Neuronal stem cell (in vitro differentiated cells): ENCODE results near the gene BIVM.
A peak's percentile ranks its signal among the peaks of the same experiment; 100 is the strongest.

Experiments
- DNase-seq: peaks from one replicate; pipeline ENCODE4 v3.0.0-alpha.2; 2013; ENCODE audit warnings: low spot score
- H2AFZ ChIP-seq: one replicate; pipeline ENCODE4 v1.6.1; 2013; ENCODE audit warnings: mild to moderate bottlenecking, low read length, inconsistent platforms
- H2AK5ac ChIP-seq: 2 replicates; pipeline ENCODE4 v1.6.1; 2013; ENCODE audit warnings: low read depth, mild to moderate bottlenecking, inconsistent platforms, low read length, moderate library complexity, mixed read lengths
- H2BK120ac ChIP-seq: 2 replicates; pipeline ENCODE4 v1.6.1; 2013; ENCODE audit warnings: low read depth, mild to moderate bottlenecking, inconsistent platforms, low read length, moderate library complexity, mixed read lengths
- H2BK12ac ChIP-seq: one replicate; pipeline ENCODE4 v1.6.1; 2013; ENCODE audit warnings: low read length, inconsistent platforms
- H2BK15ac ChIP-seq: 2 replicates; pipeline ENCODE4 v1.6.1; 2013; ENCODE audit warnings: mild to moderate bottlenecking, low read length, inconsistent platforms, mixed read lengths
- H2BK5ac ChIP-seq: one replicate; pipeline ENCODE4 v1.6.1; 2013; ENCODE audit warnings: inconsistent platforms, mild to moderate bottlenecking, low read length, moderate library complexity
- H3K14ac ChIP-seq: one replicate; pipeline ENCODE4 v1.6.1; 2013; ENCODE audit warnings: low read length, inconsistent platforms
- H3K18ac ChIP-seq: 2 replicates; pipeline ENCODE4 v1.6.1; 2013; ENCODE audit warnings: low read length, inconsistent platforms
- H3K23ac ChIP-seq: 2 replicates; pipeline ENCODE4 v1.6.1; 2013; ENCODE audit warnings: low read depth, mild to moderate bottlenecking, mixed read lengths, low read length, inconsistent platforms; ENCODE audit not compliant: poor library complexity
- H3K27ac ChIP-seq: replicated peaks from 3 replicates; pipeline ENCODE4 v1.5.1; 2013; ENCODE audit warnings: low read length, inconsistent platforms
- H3K27me3 ChIP-seq, 3 experiments: 2 replicates each; pipeline ENCODE4 v1.6.1; 2013; ENCODE audit warnings: low read length in 3 of 3, mild to moderate bottlenecking in 2 of 3, inconsistent platforms in 1 of 3, low read depth in 1 of 3, mixed read lengths in 1 of 3, moderate library complexity in 1 of 3; ENCODE audit not compliant: control insufficient read depth in 3 of 3, insufficient read depth in 3 of 3
- H3K36me3 ChIP-seq, 2 donors: replicated peaks in 1 of 2; 2 replicates each; pipeline ENCODE4 v1.6.1; 2013; ENCODE audit warnings: low read length in 2 of 2; ENCODE audit not compliant: control insufficient read depth in 2 of 2, insufficient read depth in 2 of 2
- H3K4ac ChIP-seq: 2 replicates; pipeline ENCODE4 v1.6.1; 2013; ENCODE audit warnings: inconsistent platforms, mild to moderate bottlenecking, low read length, moderate library complexity
- H3K4me1 ChIP-seq, 2 donors: 1 replicate in 1 of 2; 2 replicates in 1 of 2; pipeline ENCODE4 v1.6.1; 2013; ENCODE audit warnings: low read length in 2 of 2, low read depth in 1 of 2; ENCODE audit not compliant: control insufficient read depth in 2 of 2, insufficient read depth in 1 of 2
- H3K4me2 ChIP-seq: one replicate; pipeline ENCODE4 v1.6.1; 2013; ENCODE audit warnings: mild to moderate bottlenecking, low read length, inconsistent platforms; ENCODE audit not compliant: insufficient read depth, poor library complexity, severe bottlenecking
- H3K4me3 ChIP-seq, 2 donors: 2 replicates each; pipeline ENCODE4 v1.5.1; 2013; ENCODE audit warnings: low read length in 2 of 2, mild to moderate bottlenecking in 2 of 2, inconsistent platforms in 1 of 2, moderate library complexity in 1 of 2
- H3K79me1 ChIP-seq: one replicate; pipeline ENCODE4 v1.6.1; 2013; ENCODE audit warnings: low read depth, mild to moderate bottlenecking, inconsistent platforms, low read length, moderate library complexity
- H3K9ac ChIP-seq: one replicate; pipeline ENCODE4 v1.6.1; 2013; ENCODE audit warnings: mild to moderate bottlenecking, low read depth, low read length, inconsistent platforms; ENCODE audit not compliant: poor library complexity
- H3K9me3 ChIP-seq, 2 donors: replicated peaks in 1 of 2; 2 replicates each; pipeline versions ENCODE3 to v1.6.1; 2013; ENCODE audit warnings: low read length in 2 of 2, mild to moderate bottlenecking in 2 of 2, inconsistent platforms in 1 of 2, low read depth in 1 of 2, mixed read lengths in 1 of 2, moderate library complexity in 1 of 2; ENCODE audit not compliant: control insufficient read depth in 2 of 2, insufficient read depth in 1 of 2
- H4K8ac ChIP-seq: one replicate; pipeline ENCODE4 v1.6.1; 2013; ENCODE audit warnings: low read depth, mild to moderate bottlenecking, inconsistent platforms, low read length, moderate library complexity
- H4K91ac ChIP-seq: one replicate; pipeline ENCODE4 v1.6.1; 2013; ENCODE audit warnings: low read length, low read depth, mild to moderate bottlenecking, inconsistent platforms; ENCODE audit not compliant: poor library complexity
- WGBS, 2 donors: extraction: QIAGEN DNeasy Blood & Tissue Kit; methylation state at CpG; one replicate each; pipeline ENCODE4 v1.1.7; 2013; ENCODE audit warnings: missing lambda C conversion rate in 2 of 2, mixed read lengths in 1 of 2; ENCODE audit not compliant: insufficient read length in 2 of 2, insufficient replicate concordance in 1 of 2; ENCODE audit errors: extremely low coverage in 2 of 2; 5-methylcytosine and 5-hydroxymethylcytosine counted together

Gene BIVM

DNA sequence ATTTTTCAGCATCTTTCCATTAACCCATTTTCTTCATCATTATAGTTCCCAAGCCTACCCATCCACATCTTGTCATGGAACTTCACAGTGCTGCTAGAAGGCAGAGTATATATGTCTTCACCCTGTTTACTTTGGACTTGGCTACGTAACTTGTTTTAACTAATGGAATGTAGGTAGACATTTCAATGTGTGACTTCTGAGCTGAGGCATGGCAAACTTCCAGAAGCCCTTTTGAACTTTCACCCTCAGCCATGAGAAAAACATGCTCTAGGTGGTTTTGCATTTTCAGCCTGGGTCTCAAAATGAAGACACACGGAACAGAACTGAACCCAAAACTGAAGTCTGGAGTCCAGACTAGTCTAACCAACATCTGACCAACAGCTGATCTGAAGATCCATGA lies 28.5 kb upstream of the BIVM start:
- Histone ChIP-seq H2BK120ac (no peak overlapping the region), H2BK5ac (no peak overlapping the region), H3K9me3 (peaks cover 0 to 3% of the 10 kb centered on the region in 2 donors), H2BK12ac (no peak overlapping the region), H3K23ac (no peak overlapping the region), H3K36me3 (no peaks in the 10 kb centered on the region), H3K18ac (no peak overlapping the region), H3K4me1 (peaks cover 0 to 7% of the 10 kb centered on the region in 2 donors), H2AFZ (no peak overlapping the region), H3K27ac (no peak overlapping the region), H3K27me3 (peaks cover 0 to 3% (median 0%) of the 10 kb centered on the region in 3 experiments), H3K9ac (no peak overlapping the region), H3K79me1 (peaks cover 5% of the 10 kb centered on the region), H4K8ac (no peak overlapping the region), H3K4me2 (no peak overlapping the region), H2AK5ac (no peak overlapping the region), H2BK15ac (no peak overlapping the region), H3K4ac (no peak overlapping the region), H3K4me3 (no peak overlapping the region), H3K14ac (no peak overlapping the region), H4K91ac (no peak overlapping the region)
- DNase-seq, result no peak
- WGBS, 2 donors, result no CpG with 5 or more reads among the region's 2 CpGs

DNA sequence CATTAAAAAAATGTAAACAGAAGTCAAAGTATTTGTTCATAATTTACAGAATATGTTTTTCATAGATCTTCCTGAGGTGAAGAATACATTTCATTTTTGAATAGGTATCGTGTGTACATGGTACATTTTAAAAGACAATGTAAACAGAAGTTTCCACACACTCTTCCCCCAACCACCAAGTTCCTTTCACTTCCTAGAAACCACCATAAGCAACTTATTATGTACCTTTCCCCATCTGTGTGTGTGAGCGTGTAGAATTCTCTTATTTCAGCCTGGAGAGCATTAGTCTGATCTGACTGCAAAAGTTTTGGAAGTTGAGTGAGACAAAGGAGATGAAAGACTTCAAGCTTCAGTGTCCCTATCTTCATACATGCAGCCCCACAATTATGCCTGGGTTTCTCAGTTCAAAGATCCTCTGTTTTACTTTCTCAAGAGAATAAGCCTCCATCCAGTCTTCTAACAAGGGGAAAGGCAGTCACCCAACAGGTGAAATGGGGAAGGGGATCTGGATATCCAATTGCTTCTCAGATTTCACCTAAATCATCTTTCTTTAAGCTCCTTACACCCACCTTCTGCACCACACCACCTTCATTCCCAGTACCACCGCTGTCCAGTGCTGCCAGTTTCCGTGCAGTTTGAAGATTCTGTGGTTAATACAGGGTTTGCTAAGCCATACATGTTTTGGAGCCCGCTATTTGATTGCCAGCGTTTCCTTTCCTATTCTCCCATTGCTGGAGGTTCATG lies 27.4 kb upstream of the BIVM start:
- Histone ChIP-seq H3K4ac (no peak overlapping the region), H3K4me3 (no peak overlapping the region), H2BK120ac (no peak overlapping the region), H3K27ac (no peak overlapping the region), H2BK15ac (no peak overlapping the region), H3K4me2 (no peak overlapping the region), H3K27me3 (peaks cover 0 to 3% (median 0%) of the 10 kb centered on the region in 3 experiments), H2BK12ac (no peak overlapping the region), H3K23ac (no peak overlapping the region), H3K14ac (no peak overlapping the region), H3K4me1 (peaks cover 0 to 7% of the 10 kb centered on the region in 2 donors), H2BK5ac (no peak overlapping the region), H3K79me1 (peaks cover 5% of the 10 kb centered on the region), H4K8ac (no peak overlapping the region), H3K36me3 (no peaks in the 10 kb centered on the region), H3K9me3 (peaks cover 0 to 3% of the 10 kb centered on the region in 2 donors), H2AK5ac (no peak overlapping the region), H3K9ac (no peak overlapping the region), H2AFZ (no peak overlapping the region), H4K91ac (no peak overlapping the region), H3K18ac (no peak overlapping the region)
- DNase-seq, result no peak
- WGBS, 2 donors, result no CpG with 5 or more reads among the region's 6 CpGs

DNA sequence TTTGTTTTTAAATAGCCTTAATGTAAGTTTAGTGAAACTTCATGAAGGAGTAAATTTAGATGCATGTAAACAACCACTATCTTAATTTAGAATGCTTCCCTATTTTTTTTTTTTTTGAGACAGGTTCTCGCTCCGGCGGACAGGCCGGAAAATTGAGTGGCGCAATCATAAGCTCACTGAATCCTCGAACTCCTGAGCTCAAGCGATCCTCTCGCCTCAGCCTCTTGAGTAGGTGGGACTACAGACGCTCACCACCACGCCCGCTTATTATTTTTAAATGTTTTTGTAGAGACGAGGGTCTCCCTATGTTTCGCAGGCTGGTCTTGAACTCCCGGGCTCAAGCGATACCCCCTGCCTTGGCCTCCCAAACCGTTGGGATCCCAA lies 26.9 kb upstream of the BIVM start:
- peaks cover 0 to 3% of the 10 kb centered on the region in 2 donors for H3K9me3 ChIP-seq
- no peak overlapping the region for H2BK5ac ChIP-seq
- H3K4ac ChIP-seq, result no peak overlapping the region
- H3K4me3 ChIP-seq, result no peak overlapping the region
- H3K4me1 ChIP-seq, result peaks cover 0 to 7% of the 10 kb centered on the region in 2 donors
- H3K14ac ChIP-seq, result no peak overlapping the region
- H3K27me3 ChIP-seq, result peaks cover 0 to 3% (median 0%) of the 10 kb centered on the region in 3 experiments
- no peak overlapping the region for H4K8ac ChIP-seq
- no peak overlapping the region for H2BK120ac ChIP-seq
- no peak for DNase-seq
- H2BK15ac ChIP-seq, result no peak overlapping the region
- H2AFZ ChIP-seq, result no peak overlapping the region
- H3K79me1 ChIP-seq, result peaks cover 5% of the 10 kb centered on the region
- WGBS, 2 donors, result no CpG with 5 or more reads among the region's 16 CpGs
- no peaks in the 10 kb centered on the region for H3K36me3 ChIP-seq
- no peak overlapping the region for H4K91ac ChIP-seq
- H3K18ac ChIP-seq, result no peak overlapping the region
- no peak overlapping the region for H2BK12ac ChIP-seq
- H3K9ac ChIP-seq, result no peak overlapping the region
- no peak overlapping the region for H2AK5ac ChIP-seq
- H3K27ac ChIP-seq, result no peak overlapping the region
- H3K4me2 ChIP-seq, result no peak overlapping the region
- no peak overlapping the region for H3K23ac ChIP-seq

DNA sequence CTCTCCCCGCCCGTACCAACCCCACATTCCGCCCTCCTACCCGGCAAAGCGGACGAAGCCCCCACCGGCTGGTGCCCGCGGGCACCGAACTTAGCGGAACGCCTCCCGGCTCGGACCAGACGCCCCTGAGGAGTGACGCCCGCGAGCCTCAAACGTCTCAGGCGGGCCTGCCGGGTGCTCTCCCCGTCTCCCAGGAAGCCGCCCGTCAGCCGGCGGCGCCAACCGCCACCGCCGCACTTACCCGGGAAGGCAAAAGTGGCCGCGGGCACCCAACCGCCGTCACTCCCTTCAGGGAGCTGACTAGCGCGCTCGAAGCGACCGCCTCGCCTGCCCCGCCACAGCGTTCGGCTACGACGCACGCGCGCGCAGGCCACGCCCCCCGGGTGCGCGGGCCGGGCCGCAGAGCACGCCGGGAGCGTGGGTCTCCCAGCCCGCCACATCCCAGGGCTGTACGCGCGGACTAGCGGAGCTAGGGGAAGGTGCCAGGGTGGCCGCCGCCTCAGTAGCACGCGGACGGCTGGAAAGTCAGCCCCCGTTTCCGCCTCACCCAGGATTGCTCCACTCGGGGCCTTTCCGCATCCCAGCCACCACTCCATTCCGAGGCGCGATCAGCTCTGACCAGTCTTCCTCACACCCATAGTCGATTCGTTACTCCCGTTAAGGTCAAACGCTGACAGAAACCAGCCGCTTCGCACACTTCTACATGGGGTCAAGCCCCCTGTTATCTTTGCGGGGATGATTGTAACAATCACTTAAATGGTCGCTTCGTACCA lies 25.3 kb upstream of the BIVM start, which contains the start of gene TEX30:
Gene TEX30 (minus strand): TSS at position 346 of the 773 bp plus-strand sequence. CDS start 3,760 bp downstream, outside the sequence.
- H3K27ac ChIP-seq, result no peak within 1 kb of the TSS
- peak within 1 kb of the TSS; percentile 77 for H2BK15ac ChIP-seq

More for the DNA sequence above, 25.3 kb upstream of the BIVM start, which contains the start of gene TEX30:
- Histone ChIP-seq H4K91ac (no peak within 1 kb of the TSS), H3K14ac (peak within 1 kb of the TSS; percentile 78), H2BK120ac (no peak within 1 kb of the TSS), H3K36me3 (no peaks in the 10 kb centered on the region), H3K9me3 (peaks cover 0 to 3% of the 10 kb centered on the region in 2 donors), H3K4me1 (peaks cover 0 to 7% of the 10 kb centered on the region in 2 donors), H3K4me3 (peak within 1 kb of the TSS; percentile 4 to 92), H2AFZ (peak within 1 kb of the TSS; percentile 54), H3K79me1 (peaks cover 5% of the 10 kb centered on the region), H3K4ac (peak within 1 kb of the TSS; percentile 42), H4K8ac (peak within 1 kb of the TSS; percentile 89), H3K23ac (peak within 1 kb of the TSS; percentile 89), H2BK12ac (peak within 1 kb of the TSS; percentile 36), H3K4me2 (peak within 1 kb of the TSS; percentile 89), H2AK5ac (peak within 1 kb of the TSS; percentile 71), H3K18ac (peak within 1 kb of the TSS; percentile 95), H3K9ac (peak within 1 kb of the TSS; percentile 88), H2BK5ac (peak within 1 kb of the TSS; percentile 31), H3K27me3 (peaks cover 0 to 3% (median 0%) of the 10 kb centered on the region in 3 experiments)
- no CpG with 5 or more reads among the region's 85 CpGs for WGBS, 2 donors
- DNase-seq, result peak; percentile 65
